Retinal pigment epithelial cell (primary cell): ENCODE results near the gene LHPP.

Experiments used
- DNase-seq: peaks from one replicate; pipeline ENCODE4 v3.0.0-alpha.2; 2010; ENCODE audit warnings: low read depth
- H3K4me3 ChIP-seq: 2 replicates; pipeline ENCODE4 v1.5.1; 2011; ENCODE audit warnings: mild to moderate bottlenecking, low read length, control low read depth, moderate library complexity
- CTCF ChIP-seq: conservative IDR thresholded peaks from 2 replicates; pipeline ENCODE4 v1.5.1; 2011; ENCODE audit warnings: low read depth, low read length, control low read depth, inconsistent platforms

Gene LHPP

DNA sequence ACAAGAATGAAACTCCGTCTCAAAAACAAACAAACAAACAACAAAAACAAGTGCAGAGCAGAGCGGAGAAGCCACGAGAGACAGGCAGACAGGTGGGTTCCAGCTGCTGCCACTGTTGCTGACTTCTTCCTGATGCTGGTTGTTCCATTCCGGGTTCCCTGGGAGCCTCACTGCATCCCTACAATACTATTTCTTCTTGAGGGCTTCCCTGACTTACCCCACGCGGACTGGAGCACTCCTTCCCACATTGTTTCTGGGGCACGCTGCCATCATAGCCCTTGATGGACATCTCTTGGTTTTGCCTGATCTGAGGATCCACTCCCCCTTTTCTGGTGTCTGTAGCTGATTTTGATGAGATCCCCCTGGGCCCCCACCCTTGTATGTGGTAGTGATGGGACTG is 6.2 kb upstream of the LHPP start:
- DNase-seq: no peak
- TF ChIP-seq CTCF: no peak
- H3K4me3 ChIP-seq: no peak overlapping the region

GRCh38 chr10:124458473-124458872 is 3.1 kb upstream of the LHPP start:
- no peak overlapping the region for H3K4me3 ChIP-seq
- DNase-seq: no peak
- no peak for TF ChIP-seq CTCF

DNA sequence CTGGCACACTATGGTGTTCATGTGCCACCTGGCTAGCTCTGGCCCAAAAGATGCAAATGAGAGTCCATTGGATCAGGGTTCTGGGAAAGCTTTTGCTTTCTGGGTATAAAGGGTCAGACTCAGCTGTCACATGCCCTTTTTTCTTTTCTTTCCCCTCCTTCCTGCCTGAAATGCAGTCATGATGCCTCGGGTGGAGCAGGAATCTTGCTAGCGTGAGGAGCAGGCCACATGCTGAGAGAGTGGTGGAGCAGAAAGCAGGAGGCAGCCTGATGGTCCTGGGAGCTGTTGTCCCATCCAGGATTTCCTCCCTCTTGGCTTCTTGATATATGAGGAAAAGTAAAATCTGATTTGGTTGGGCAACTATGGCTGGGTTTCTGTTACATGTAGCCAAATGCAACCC is 2.7 kb upstream of the LHPP start:
- TF ChIP-seq CTCF: no peak
- no peak overlapping the region for H3K4me3 ChIP-seq
- DNase-seq: no peak

DNA sequence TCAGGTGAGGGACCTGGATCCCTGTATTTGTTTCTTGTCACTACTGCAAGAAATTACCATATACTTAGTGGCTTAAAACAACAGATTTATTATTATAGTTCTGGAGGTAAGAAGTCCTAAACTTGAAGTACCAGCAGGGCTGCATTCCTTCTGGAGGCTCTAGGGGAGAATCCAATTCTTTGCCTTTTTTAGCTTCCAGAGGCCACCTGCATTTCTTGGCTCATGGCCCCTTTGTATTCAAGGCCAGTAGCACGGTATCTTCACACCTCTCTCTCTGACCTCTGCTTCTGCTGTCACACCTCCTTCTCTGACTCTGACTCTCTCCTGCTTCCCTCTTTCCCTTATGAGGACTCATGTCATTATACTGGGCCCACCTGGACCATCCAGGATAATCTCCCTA is 2.2 kb upstream of the LHPP start:
- no peak for DNase-seq
- TF ChIP-seq CTCF: no peak
- no peak overlapping the region for H3K4me3 ChIP-seq

GRCh38 chr10:124460144-124460543 is 1.5 kb upstream of the LHPP start:
- no peak for TF ChIP-seq CTCF
- no peak for DNase-seq
- H3K4me3 ChIP-seq: no peak overlapping the region

GRCh38 chr10:124462348-124462695 is 699 bp downstream of the LHPP start:
- no peak for DNase-seq
- TF ChIP-seq CTCF: no peak
- H3K4me3 ChIP-seq: peak overlapping the region; percentile 80

DNA sequence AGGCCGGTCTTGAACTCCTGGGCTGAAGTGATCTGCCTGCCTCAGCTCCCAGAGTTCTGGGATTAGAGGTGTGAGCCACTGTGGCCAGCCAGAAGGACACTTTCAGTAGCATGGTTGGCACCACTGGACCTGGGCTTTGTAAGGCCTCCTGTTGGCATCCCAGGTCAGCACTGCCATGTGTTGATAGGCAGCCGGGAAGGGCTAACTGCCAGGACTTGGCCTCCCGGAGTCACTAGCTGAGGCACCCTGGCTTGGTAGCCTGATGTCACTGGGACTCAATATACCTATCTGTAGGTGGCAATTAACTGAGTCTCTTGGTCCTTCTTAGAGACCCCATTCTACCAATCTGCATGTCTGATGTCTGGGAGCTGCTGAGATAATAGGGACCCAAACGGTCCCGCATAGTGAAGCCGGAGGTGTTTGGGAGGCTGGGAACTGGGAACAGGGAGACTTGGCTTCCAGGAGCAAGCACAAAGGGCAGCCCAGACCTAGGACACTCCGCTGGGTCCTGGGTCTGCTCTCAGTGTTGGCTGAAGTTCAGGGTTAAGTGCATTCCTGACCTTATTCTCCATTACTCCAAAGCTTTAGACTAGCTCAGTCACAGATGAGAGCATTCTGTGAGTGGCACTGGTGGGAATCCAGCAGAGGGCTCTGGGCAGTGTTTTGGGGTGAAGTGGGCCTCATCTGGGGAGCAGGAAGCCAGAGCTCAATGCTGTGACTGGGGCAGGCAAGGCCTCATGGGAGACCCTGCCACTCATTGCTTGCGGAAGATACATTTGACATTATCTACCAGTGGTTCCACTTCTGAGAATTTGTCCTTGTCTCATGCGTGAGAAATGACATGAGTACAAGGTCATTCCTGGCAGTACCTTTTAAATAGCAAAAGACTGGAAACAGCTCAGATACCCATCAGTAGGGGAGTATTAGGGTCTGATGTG is 2.7 kb downstream of the LHPP start:
- no peak for TF ChIP-seq CTCF
- no peak for DNase-seq
- H3K4me3 ChIP-seq: no peak overlapping the region
